Measurements from ENCODE around the gene CDT1. TPM values are rescaled to one million over a fixed set of nuclear protein-coding genes. Genes with fewer than 3 reads are reported as not detected.

CDT1 gene
- polyA plus RNA-seq, 1 of the 3 experiments (the other 2 are of a cell fraction), result 6.1 TPM

DNA sequence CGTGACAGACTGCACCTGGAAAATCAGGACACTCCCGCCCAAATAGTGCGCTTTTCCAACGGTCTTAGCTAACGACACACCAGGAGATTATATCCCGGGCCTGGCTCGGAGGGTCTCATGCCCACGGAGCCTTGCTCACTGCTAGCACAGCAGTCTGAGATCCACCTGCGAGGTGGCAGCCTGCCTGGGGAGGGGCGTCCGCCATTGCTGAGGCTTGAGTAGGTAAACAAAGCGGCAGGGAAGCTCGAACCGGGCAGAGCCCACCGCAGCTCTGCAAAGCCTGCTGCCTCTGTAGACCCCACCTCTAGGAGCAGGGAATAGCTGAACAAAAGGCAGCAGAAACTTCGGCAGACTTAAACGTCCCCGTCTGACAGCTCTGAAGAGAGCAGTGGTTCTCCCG lies 48.0 kb downstream of the CDT1 start:
- Histone ChIP-seq H3K27me3 (ENCODE audit: insufficient read depth) (no peaks in the 10 kb centered on the region), H3K27ac (ENCODE audit: low read depth in 2 of 2, low read length in 1 of 2) (no peak overlapping the region), H3K4me3 (ENCODE audit: low read depth in 2 of 2, low read length in 1 of 2) (no peak overlapping the region), H3K79me2 (ENCODE audit: insufficient read depth) (peaks cover 11% of the 10 kb centered on the region), H2AFZ (ENCODE audit: low read depth) (no peak overlapping the region), H3K4me1 (ENCODE audit: control insufficient read depth in 1 of 2, insufficient read depth in 2 of 2, low read depth in 1 of 2, low read length in 1 of 2) (peaks cover 0 to 7% of the 10 kb centered on the region in 2 experiments; a peak in 1 of 4 replicates), H4K20me1 (ENCODE audit: insufficient read depth) (0 out of 2 replicates have a peak, but pooled peaks cover 7% of the 10 kb centered on the region), H3K9me3 (no peaks in the 10 kb centered on the region), H3K4me2 (no peak overlapping the region), H3F3A (replicated peaks; ENCODE audit: insufficient read depth) (peaks cover 12% of the 10 kb centered on the region), H3K9me2 (no peaks in the 10 kb centered on the region), H3K9ac (no peak overlapping the region), H3K36me3 (replicated peaks in 1 of 2; ENCODE audit: control insufficient read depth in 1 of 2, insufficient read depth in 2 of 2, low read length in 1 of 2) (peaks cover 0 to 7% of the 10 kb centered on the region in 2 experiments)
- POLR2A ChIA-PET, result no interaction called here
- TF ChIP-seq NRF1 (IDR thresholded peaks at IDR 0.05; ENCODE audit: low read depth, low read length) (no peak), GATA2 (CRISPR knock-in tag; IDR thresholded peaks at IDR 0.05) (no peak), POLR2AphosphoS5 (IDR thresholded peaks at IDR 0.05; ENCODE audit: low read depth, low read length) (no peak), MXI1 (IDR thresholded peaks at IDR 0.05; ENCODE audit: low read depth, low read length) (no peak), NFIC (IDR thresholded peaks at IDR 0.05; ENCODE audit: borderline replicate concordance) (no peak), RFX5 (IDR thresholded peaks at IDR 0.05; ENCODE audit: low read length) (no peak), GABPA (IDR thresholded peaks at IDR 0.05; ENCODE audit: low read depth) (no peak)
- TF ChIP-seq, protein P1, sequence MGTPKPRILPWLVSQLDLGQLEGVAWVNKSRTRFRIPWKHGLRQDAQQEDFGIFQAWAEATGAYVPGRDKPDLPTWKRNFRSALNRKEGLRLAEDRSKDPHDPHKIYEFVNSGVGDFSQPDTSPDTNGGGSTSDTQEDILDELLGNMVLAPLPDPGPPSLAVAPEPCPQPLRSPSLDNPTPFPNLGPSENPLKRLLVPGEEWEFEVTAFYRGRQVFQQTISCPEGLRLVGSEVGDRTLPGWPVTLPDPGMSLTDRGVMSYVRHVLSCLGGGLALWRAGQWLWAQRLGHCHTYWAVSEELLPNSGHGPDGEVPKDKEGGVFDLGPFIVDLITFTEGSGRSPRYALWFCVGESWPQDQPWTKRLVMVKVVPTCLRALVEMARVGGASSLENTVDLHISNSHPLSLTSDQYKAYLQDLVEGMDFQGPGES (IDR thresholded peaks at IDR 0.05; ENCODE audit: low read depth, low read length), result no peak
- TF ChIP-seq, protein P2, sequence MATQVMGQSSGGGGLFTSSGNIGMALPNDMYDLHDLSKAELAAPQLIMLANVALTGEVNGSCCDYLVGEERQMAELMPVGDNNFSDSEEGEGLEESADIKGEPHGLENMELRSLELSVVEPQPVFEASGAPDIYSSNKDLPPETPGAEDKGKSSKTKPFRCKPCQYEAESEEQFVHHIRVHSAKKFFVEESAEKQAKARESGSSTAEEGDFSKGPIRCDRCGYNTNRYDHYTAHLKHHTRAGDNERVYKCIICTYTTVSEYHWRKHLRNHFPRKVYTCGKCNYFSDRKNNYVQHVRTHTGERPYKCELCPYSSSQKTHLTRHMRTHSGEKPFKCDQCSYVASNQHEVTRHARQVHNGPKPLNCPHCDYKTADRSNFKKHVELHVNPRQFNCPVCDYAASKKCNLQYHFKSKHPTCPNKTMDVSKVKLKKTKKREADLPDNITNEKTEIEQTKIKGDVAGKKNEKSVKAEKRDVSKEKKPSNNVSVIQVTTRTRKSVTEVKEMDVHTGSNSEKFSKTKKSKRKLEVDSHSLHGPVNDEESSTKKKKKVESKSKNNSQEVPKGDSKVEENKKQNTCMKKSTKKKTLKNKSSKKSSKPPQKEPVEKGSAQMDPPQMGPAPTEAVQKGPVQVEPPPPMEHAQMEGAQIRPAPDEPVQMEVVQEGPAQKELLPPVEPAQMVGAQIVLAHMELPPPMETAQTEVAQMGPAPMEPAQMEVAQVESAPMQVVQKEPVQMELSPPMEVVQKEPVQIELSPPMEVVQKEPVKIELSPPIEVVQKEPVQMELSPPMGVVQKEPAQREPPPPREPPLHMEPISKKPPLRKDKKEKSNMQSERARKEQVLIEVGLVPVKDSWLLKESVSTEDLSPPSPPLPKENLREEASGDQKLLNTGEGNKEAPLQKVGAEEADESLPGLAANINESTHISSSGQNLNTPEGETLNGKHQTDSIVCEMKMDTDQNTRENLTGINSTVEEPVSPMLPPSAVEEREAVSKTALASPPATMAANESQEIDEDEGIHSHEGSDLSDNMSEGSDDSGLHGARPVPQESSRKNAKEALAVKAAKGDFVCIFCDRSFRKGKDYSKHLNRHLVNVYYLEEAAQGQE (IDR thresholded peaks at IDR 0.05; ENCODE audit: low read depth, low read length), result no peak
- TF ChIP-seq, protein P3, sequence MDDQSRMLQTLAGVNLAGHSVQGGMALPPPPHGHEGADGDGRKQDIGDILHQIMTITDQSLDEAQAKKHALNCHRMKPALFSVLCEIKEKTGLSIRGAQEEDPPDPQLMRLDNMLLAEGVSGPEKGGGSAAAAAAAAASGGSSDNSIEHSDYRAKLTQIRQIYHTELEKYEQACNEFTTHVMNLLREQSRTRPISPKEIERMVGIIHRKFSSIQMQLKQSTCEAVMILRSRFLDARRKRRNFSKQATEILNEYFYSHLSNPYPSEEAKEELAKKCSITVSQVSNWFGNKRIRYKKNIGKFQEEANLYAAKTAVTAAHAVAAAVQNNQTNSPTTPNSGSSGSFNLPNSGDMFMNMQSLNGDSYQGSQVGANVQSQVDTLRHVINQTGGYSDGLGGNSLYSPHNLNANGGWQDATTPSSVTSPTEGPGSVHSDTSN (IDR thresholded peaks at IDR 0.05), result no peak
- 94% methylated on average over 8 of the region's 19 CpGs for WGBS (ENCODE audit: low lambda C conversion rate)
- CTCF ChIA-PET, result interaction anchor here (1.2 kb wide), 1 partner anchor 32 kb away, joined by 3 read pairs; no protein-coding TSS in a partner anchor
- DNase-seq, result no peak

DNA sequence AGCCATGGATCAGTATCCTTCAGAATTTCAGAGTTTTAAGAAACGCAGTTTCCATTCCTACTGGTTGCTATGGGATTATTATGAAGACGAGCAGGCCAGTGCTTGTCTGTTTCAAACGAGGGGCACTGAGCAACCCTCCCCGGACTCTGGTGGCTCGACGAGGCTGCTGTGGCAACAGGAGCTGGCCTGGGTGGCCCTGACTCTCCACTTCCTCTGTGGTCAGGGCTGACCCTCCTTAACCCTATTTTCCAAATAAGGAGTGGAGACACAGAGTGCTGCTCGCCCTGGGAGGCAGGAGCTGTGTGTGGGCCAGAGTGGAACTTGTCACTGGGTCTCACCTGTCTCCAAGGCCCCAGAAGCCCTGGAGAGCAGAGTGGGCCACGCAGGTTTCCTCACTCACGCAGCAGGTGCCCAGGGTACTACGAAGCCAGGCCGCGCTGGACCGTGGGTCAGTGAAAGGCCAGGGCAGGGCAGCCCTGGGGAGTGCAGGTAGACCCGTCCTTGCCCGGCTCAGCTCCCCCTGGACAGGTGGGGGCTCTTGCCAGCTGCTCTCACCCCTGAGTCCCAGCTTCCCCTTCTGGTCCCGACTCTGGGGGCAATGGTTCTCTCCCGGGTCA lies 49.8 kb downstream of the CDT1 start:
- Histone ChIP-seq H3K79me2 (ENCODE audit: insufficient read depth) (peaks cover 17% of the 10 kb centered on the region), H3K9me3 (no peaks in the 10 kb centered on the region), H3K36me3 (replicated peaks in 1 of 2; ENCODE audit: control insufficient read depth in 1 of 2, insufficient read depth in 2 of 2, low read length in 1 of 2) (peaks cover 0 to 4% of the 10 kb centered on the region in 2 experiments), H3K27ac (ENCODE audit: low read depth in 2 of 2, low read length in 1 of 2) (no peak overlapping the region), H3K9ac (no peak overlapping the region), H2AFZ (ENCODE audit: low read depth) (no peak overlapping the region), H3K4me1 (ENCODE audit: control insufficient read depth in 1 of 2, insufficient read depth in 2 of 2, low read depth in 1 of 2, low read length in 1 of 2) (peaks cover 5 to 15% of the 10 kb centered on the region in 2 experiments; a peak in 1 of 4 replicates), H3K9me2 (no peaks in the 10 kb centered on the region), H3K27me3 (ENCODE audit: insufficient read depth) (no peaks in the 10 kb centered on the region), H3F3A (replicated peaks; ENCODE audit: insufficient read depth) (peaks cover 12% of the 10 kb centered on the region), H3K4me2 (no peak overlapping the region), H3K4me3 (ENCODE audit: low read depth in 2 of 2, low read length in 1 of 2) (no peak overlapping the region), H4K20me1 (ENCODE audit: insufficient read depth) (0 out of 2 replicates have a peak, but pooled peaks cover 10% of the 10 kb centered on the region)
- WGBS (ENCODE audit: low lambda C conversion rate), result 85% methylated on average over 7 of the region's 17 CpGs
- no peak for DNase-seq
- CTCF ChIA-PET, result interaction anchor here (0.7 kb wide), 1 partner anchor 704 kb away, joined by 3 read pairs; no protein-coding TSS in a partner anchor
- POLR2A ChIA-PET, result no interaction called here
- TF ChIP-seq RFX5 (IDR thresholded peaks at IDR 0.05; ENCODE audit: low read length) (no peak), MXI1 (IDR thresholded peaks at IDR 0.05; ENCODE audit: low read depth, low read length) (no peak), FOXJ3 (CRISPR knock-in tag; IDR thresholded peaks at IDR 0.05) (no peak), TCF12 (IDR thresholded peaks at IDR 0.05) (no peak), GATA2 (CRISPR knock-in tag; IDR thresholded peaks at IDR 0.05) (no peak), FOXM1 (IDR thresholded peaks at IDR 0.05; ENCODE audit: low read depth) (no peak), SMC3 (IDR thresholded peaks at IDR 0.05; ENCODE audit: low read depth, low read length) (no peak), SIN3A (IDR thresholded peaks at IDR 0.05; ENCODE audit: borderline replicate concordance, low read depth, low read length) (no peak), NRF1 (IDR thresholded peaks at IDR 0.05; ENCODE audit: low read depth, low read length) (no peak), EP300 (IDR thresholded peaks at IDR 0.05; ENCODE audit: borderline replicate concordance in 1 of 2, low read depth in 1 of 2, low read length in 1 of 2) (no peak), ELF1 (IDR thresholded peaks at IDR 0.05) (no peak)
- TF ChIP-seq, protein P3 (IDR thresholded peaks at IDR 0.05), result no peak
- TF ChIP-seq, protein P1 (IDR thresholded peaks at IDR 0.05; ENCODE audit: low read depth, low read length), result no peak

Measured in SK-N-SH (cell line).